NCI-H345 treated with DMSO at 0.1 percent for 48 hours (cell line): ENCODE measurements around the gene ARHGAP6.
A peak's percentile ranks its signal among the peaks of the same experiment; 100 is the strongest.
"Not testable (repeated sequence)": the region's sequence is repeated elsewhere in the genome, so short reads cannot be mapped to it uniquely, and the experiment has no call there.

Experiments
- DNase-seq: peaks from one replicate; lab custom pipeline; 2025; ENCODE audit not compliant: unreplicated experiment; lab: John Stamatoyannopoulos, UW

The ARHGAP6 gene

GRCh38 chrX:11363069-11363594 lies 302.6 kb downstream of the ARHGAP6 start:
- DNase-seq, result no peak

- DNase-seq, result not testable (repeated sequence)
Measured at GRCh38 chrX:11361666-11362065, 304.1 kb downstream of the ARHGAP6 start.

- not testable (repeated sequence) for DNase-seq
Measured at GRCh38 chrX:11355944-11356343, 309.8 kb downstream of the ARHGAP6 start.

- no peak for DNase-seq
Measured at GRCh38 chrX:11355259-11355909, 310.3 kb downstream of the ARHGAP6 start.

GRCh38 chrX:11352296-11352741 lies 313.4 kb downstream of the ARHGAP6 start:
- no peak for DNase-seq

GRCh38 chrX:11351375-11352295 lies 314.1 kb downstream of the ARHGAP6 start:
- no peak for DNase-seq

GRCh38 chrX:11349661-11350337 lies 315.9 kb downstream of the ARHGAP6 start:
- DNase-seq, result no peak

GRCh38 chrX:11349020-11349419 lies 316.7 kb downstream of the ARHGAP6 start:
- DNase-seq, result no peak

GRCh38 chrX:11347300-11347699 lies 318.4 kb downstream of the ARHGAP6 start:
- DNase-seq, result no peak

GRCh38 chrX:11346121-11346682 lies 319.5 kb downstream of the ARHGAP6 start:
- DNase-seq, result no peak

GRCh38 chrX:11342673-11343072 lies 323.0 kb downstream of the ARHGAP6 start:
- no peak for DNase-seq

- no peak for DNase-seq
Measured at GRCh38 chrX:11341274-11342201, 324.2 kb downstream of the ARHGAP6 start.

- DNase-seq, result no peak
Measured at GRCh38 chrX:11337292-11338009, 328.3 kb downstream of the ARHGAP6 start.

- DNase-seq, result peak; percentile 4
Measured at GRCh38 chrX:11336201-11336600, 329.5 kb downstream of the ARHGAP6 start.

GRCh38 chrX:11334165-11334564 lies 331.6 kb downstream of the ARHGAP6 start:
- DNase-seq, result no peak

GRCh38 chrX:11331788-11332187 lies 333.9 kb downstream of the ARHGAP6 start:
- no peak for DNase-seq

GRCh38 chrX:11329021-11329420 lies 336.7 kb downstream of the ARHGAP6 start:
- no peak for DNase-seq

- DNase-seq, result no peak
Measured at GRCh38 chrX:11328134-11328533, 337.6 kb downstream of the ARHGAP6 start.

GRCh38 chrX:11321986-11322385 lies 343.7 kb downstream of the ARHGAP6 start:
- no peak for DNase-seq
